GM19025 (cell line): ENCODE results near the gene USP17L12.
"Not testable (repeated sequence)": the region's sequence is repeated elsewhere in the genome, so short reads cannot be mapped to it uniquely, and the experiment has no call there.

Experiments used
- ATAC-seq: cut with Tn5 transposase; IDR thresholded peaks from one replicate; pipeline ENCODE4 v1.9.1; 2021; ENCODE audit warnings: mild to moderate bottlenecking, low read depth, moderate library complexity; ENCODE audit not compliant: unreplicated experiment

Gene USP17L12

GRCh38 chr4:9219852-9220251, at the start of gene USP17L12:
Gene USP17L12 (plus strand): TSS chr4:9220152. CDS start chr4:9220152, 0 bp downstream.
- not testable (repeated sequence) for ATAC-seq

GRCh38 chr4:9210357-9210756, 9.6 kb upstream of the USP17L12 start, which contains the start of gene USP17L10:
Gene USP17L10 (plus strand): TSS chr4:9210657. CDS start chr4:9210657, 0 bp downstream.
- not testable (repeated sequence) for ATAC-seq

GRCh38 chr4:9214701-9215100, 5.3 kb upstream of the USP17L12 start:
- ATAC-seq, result not testable (repeated sequence)

GRCh38 chr4:9215105-9215504, 4.8 kb upstream of the USP17L12 start, which contains the start of gene USP17L11:
Gene USP17L11 (plus strand): TSS chr4:9215405. CDS start chr4:9215405, 0 bp downstream.
- not testable (repeated sequence) for ATAC-seq

- ATAC-seq, result not testable (repeated sequence)
Measured at GRCh38 chr4:9224596-9224995, 4.6 kb downstream of the USP17L12 start, which contains the start of gene USP17L13. Gene USP17L13 (plus strand): TSS chr4:9224896. CDS start chr4:9224896, 0 bp downstream.

- not testable (repeated sequence) for ATAC-seq
Measured at GRCh38 chr4:9230249-9230648, 10.3 kb downstream of the USP17L12 start.

GRCh38 chr4:9234085-9234484, 14.1 kb downstream of the USP17L12 start, which contains the start of gene USP17L15:
Gene USP17L15 (plus strand): TSS chr4:9234385. CDS start chr4:9234385, 0 bp downstream.
- not testable (repeated sequence) for ATAC-seq

GRCh38 chr4:9238461-9238860, 18.5 kb downstream of the USP17L12 start:
- not testable (repeated sequence) for ATAC-seq

GRCh38 chr4:9243579-9243978, 23.6 kb downstream of the USP17L12 start, which contains the start of gene USP17L17:
Gene USP17L17 (plus strand): TSS chr4:9243879. CDS start chr4:9243879, 0 bp downstream.
- not testable (repeated sequence) for ATAC-seq

- not testable (repeated sequence) for ATAC-seq
Measured at GRCh38 chr4:9247953-9248680, 28.2 kb downstream of the USP17L12 start, which contains the start of gene USP17L18. Gene USP17L18 (plus strand): TSS chr4:9248630. CDS start chr4:9248630, 0 bp downstream.

- not testable (repeated sequence) for ATAC-seq
Measured at GRCh38 chr4:9253078-9253477, 33.1 kb downstream of the USP17L12 start, which contains the start of gene USP17L19. Gene USP17L19 (plus strand): TSS chr4:9253378. CDS start chr4:9253378, 0 bp downstream.

- not testable (repeated sequence) for ATAC-seq
Measured at GRCh38 chr4:9257824-9258223, 37.9 kb downstream of the USP17L12 start, which contains the start of gene USP17L20. Gene USP17L20 (plus strand): TSS chr4:9258124. CDS start chr4:9258124, 0 bp downstream.

- ATAC-seq, result not testable (repeated sequence)
Measured at GRCh38 chr4:9262572-9262971, 42.6 kb downstream of the USP17L12 start, which contains the start of gene USP17L21. Gene USP17L21 (plus strand): TSS chr4:9262872. CDS start chr4:9262872, 0 bp downstream.

- ATAC-seq, result not testable (repeated sequence)
Measured at GRCh38 chr4:9267319-9267718, 47.4 kb downstream of the USP17L12 start, which contains the start of gene USP17L22. Gene USP17L22 (plus strand): TSS chr4:9267619. CDS start chr4:9267619, 0 bp downstream.
